PC-9 (cell line): ENCODE data around the gene PTPRO. TPM values are rescaled to one million over a fixed set of nuclear protein-coding genes. Genes with fewer than 3 reads are reported as not detected.

Experiments used
- BruUV-seq: library from RNA; stranded (reverse); fragments of 400-500 nt; replicated peaks from 2 replicates; lab custom pipeline; 2021; lab: Mats Ljungman, UMichigan
- CTCF ChIA-PET: fragments of 300-600 bp; sonication (Branson Sonifier 250); formaldehyde crosslinking; loops from one replicate; lab custom pipeline; 2022; ENCODE audit warnings: antibody characterized with exemption; lab: Charles Lee
- POLR2A ChIA-PET: fragments of 300-600 bp; sonication (Branson Sonifier 250); formaldehyde crosslinking; loops from one replicate; lab custom pipeline; 2022; ENCODE audit warnings: antibody characterized with exemption; ENCODE audit not compliant: unreplicated experiment; lab: Charles Lee
- DNase-seq, 2 experiments: peaks; one replicate each; pipeline versions ENCODE4 v3.0.0 to v3.0.0-alpha.2; 2015 to 2022; ENCODE audit warnings: mixed read lengths in 1 of 2
- H2AFZ ChIP-seq: fragments of 200-600 bp; sonication (generic); 2 replicates; pipeline ENCODE4 v1.8.1; 2017; ENCODE audit warnings: antibody characterized with exemption
- H3F3A ChIP-seq: fragments of 200-600 bp; sonication (generic); 2 replicates; pipeline ENCODE4 v1.8.1; 2017; ENCODE audit warnings: antibody characterized with exemption, mild to moderate bottlenecking, low read depth; ENCODE audit not compliant: insufficient read depth
- H3K27ac ChIP-seq: fragments of 200-600 bp; sonication (generic); 2 replicates; pipeline ENCODE4 v1.6.1; 2016; ENCODE audit warnings: mixed run types
- H3K27me3 ChIP-seq: fragments of 200-600 bp; sonication (generic); 2 replicates; pipeline ENCODE4 v1.6.1; 2016; ENCODE audit warnings: low read depth, mixed run types; ENCODE audit not compliant: insufficient read depth
- H3K36me3 ChIP-seq: fragments of 200-600 bp; sonication (generic); 2 replicates; pipeline ENCODE4 v1.6.1; 2016; ENCODE audit warnings: low read depth, mixed run types
- H3K4me1 ChIP-seq: fragments of 200-600 bp; sonication (generic); replicated peaks from 2 replicates; pipeline ENCODE4 v1.6.1; 2016; ENCODE audit warnings: mixed run types; ENCODE audit not compliant: insufficient read depth
- H3K4me2 ChIP-seq: fragments of 200-600 bp; sonication (generic); 2 replicates; pipeline ENCODE4 v1.6.1; 2017; ENCODE audit warnings: mixed run types
- H3K4me3 ChIP-seq: fragments of 200-600 bp; sonication (generic); 2 replicates; pipeline ENCODE4 v1.6.1; 2016; ENCODE audit warnings: mixed run types
- H3K79me2 ChIP-seq: fragments of 200-600 bp; sonication (generic); 2 replicates; pipeline ENCODE4 v1.6.1; 2017; ENCODE audit warnings: low read depth, mixed run types
- H3K9me2 ChIP-seq: fragments of 200-600 bp; sonication (generic); 2 replicates; pipeline ENCODE4 v1.8.1; 2017; ENCODE audit warnings: mild to moderate bottlenecking; ENCODE audit not compliant: insufficient read depth
- H3K9me3 ChIP-seq: fragments of 200-600 bp; sonication (generic); 2 replicates; pipeline ENCODE4 v1.8.1; 2016; ENCODE audit warnings: low read depth; ENCODE audit not compliant: insufficient read depth
- H4K20me1 ChIP-seq: fragments of 200-600 bp; sonication (generic); 2 replicates; pipeline ENCODE4 v1.8.1; 2017; ENCODE audit not compliant: insufficient read depth
- EZH2 ChIP-seq: fragments of 200-600 bp; sonication (generic); IDR thresholded peaks from 2 replicates; pipeline ENCODE4 v1.8.0; 2017; ENCODE audit warnings: antibody characterized with exemption, low read depth
- intact Hi-C: fragments of 100-400 bp; cut with micrococcal nuclease; formaldehyde crosslinking; loops from one replicate; pipeline ENCODE4 v1.10.0; 2022; ENCODE audit not compliant: unreplicated experiment
- total RNA-seq: library from RNA; stranded (reverse); gene quantifications from 2 replicates; pipeline ENCODE4 v1.2.3, GENCODE V29; 2021
- TF ChIP-seq, protein P1 (sequence below): fragments of 200-600 bp; sonication (generic); conservative IDR thresholded peaks from 2 replicates; pipeline ENCODE4 v1.6.1; 2017; ENCODE audit warnings: mixed run types, antibody characterized with exemption, mild to moderate bottlenecking, moderate library complexity

Gene PTPRO
- total RNA-seq, 1 experiment from 2014 or later: not detected

DNA sequence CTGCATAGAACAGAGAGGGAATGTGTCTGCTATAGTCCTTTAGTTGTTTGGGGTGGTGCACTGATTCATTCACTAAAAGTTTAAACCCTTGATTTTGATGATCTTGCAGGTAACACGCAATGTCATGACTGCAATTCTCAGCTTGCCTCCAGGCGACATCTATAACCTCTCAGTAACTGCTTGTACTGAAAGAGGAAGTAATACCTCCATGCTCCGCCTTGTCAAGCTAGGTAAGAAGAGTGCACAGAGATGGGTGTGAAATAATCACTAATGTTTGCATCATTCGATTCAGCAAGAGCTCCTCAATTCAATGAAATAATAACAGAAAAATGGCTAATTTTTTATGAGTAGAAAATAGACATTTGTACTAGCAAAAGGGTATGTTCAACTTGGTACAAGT, 203.7 kb downstream of the PTPRO start:
- TF ChIP-seq EZH2: no peak
- no peaks in the 10 kb centered on the region for H3K79me2 ChIP-seq
- peak overlapping the region; percentile 31 for H3K4me2 ChIP-seq
- BruUV-seq: no TSS peak
- H3F3A ChIP-seq: no peaks in the 10 kb centered on the region; the same call in 1 of the 2 replicates
- H4K20me1 ChIP-seq: no peaks in the 10 kb centered on the region
- no peak overlapping the region for H3K27ac ChIP-seq
- H3K9me3 ChIP-seq: no peaks in the 10 kb centered on the region
- intact Hi-C loops: loop anchor here (10.0 kb wide), 1 partner anchor 371 kb away; no protein-coding TSS in a partner anchor
- ChIA-PET POLR2A (no interaction called here), CTCF (interaction anchor here (0.5 to 1.1 kb wide), 2 partner anchors 249 to 842 kb away, joined by 3 to 7 read pairs; no protein-coding TSS in a partner anchor)
- H3K4me3 ChIP-seq: no peak overlapping the region
- DNase-seq: no peak
- no peak overlapping the region for H2AFZ ChIP-seq
- no peaks in the 10 kb centered on the region for H3K36me3 ChIP-seq
- no peaks in the 10 kb centered on the region for H3K27me3 ChIP-seq
- H3K9me2 ChIP-seq: no peaks in the 10 kb centered on the region
- H3K4me1 ChIP-seq: 0 out of 2 replicates have a peak, but pooled peaks cover 5% of the 10 kb centered on the region

DNA sequence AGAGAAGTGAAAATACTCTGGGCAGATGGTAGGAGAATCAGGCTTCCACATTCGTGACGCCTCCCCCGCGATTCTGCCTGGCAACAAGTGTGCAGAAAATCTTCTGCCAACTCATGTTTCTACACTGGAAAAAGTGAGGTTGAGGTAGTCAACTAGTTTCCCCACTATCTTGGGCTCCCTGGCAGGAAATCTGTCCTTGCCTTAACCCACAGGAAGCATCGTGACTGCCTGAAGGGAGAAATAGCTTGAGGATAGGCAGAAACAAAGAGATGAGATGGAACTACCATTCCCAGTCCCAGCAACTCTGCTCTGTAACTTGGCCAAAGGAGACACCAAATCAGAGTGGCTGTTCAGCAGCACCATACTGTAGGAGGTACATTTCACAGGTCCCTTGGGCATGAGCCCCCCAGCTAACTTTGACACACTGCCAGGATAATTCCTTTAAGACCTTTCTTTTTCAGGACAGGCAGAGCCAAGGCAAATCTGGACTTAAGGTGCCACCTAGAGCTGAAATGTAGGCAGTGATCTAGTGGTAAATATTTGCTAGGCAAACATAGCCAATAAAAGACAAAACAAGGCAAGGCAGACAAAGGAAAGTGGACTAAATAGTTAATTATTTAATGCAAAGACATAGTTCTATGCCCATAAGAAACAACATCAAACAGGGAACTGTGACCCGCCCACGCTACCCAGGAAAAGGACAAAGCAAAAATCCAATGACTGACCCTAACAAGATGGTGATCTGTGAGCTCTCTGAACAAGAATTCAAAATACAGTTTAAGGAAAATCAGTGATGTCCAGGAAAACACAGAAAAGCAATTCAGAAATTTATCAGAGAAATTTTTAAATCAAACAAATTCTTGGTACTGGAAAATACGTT, 205.1 kb downstream of the PTPRO start:
- no peak for DNase-seq
- ChIA-PET POLR2A (no interaction called here), CTCF (interaction anchor here (0.6 kb wide), 1 partner anchor 297 kb away, joined by 3 read pairs; no protein-coding TSS in a partner anchor)
- intact Hi-C loops: loop anchor here (10.0 kb wide), 1 partner anchor 373 kb away; no protein-coding TSS in a partner anchor
- H3K4me1 ChIP-seq: 0 out of 2 replicates have a peak, but pooled peaks cover 5% of the 10 kb centered on the region
- H3K27ac ChIP-seq: no peak overlapping the region
- no peaks in the 10 kb centered on the region for H3K27me3 ChIP-seq
- no peaks in the 10 kb centered on the region; the same call in 1 of the 2 replicates for H3F3A ChIP-seq
- no peaks in the 10 kb centered on the region for H3K36me3 ChIP-seq
- H3K4me3 ChIP-seq: no peak overlapping the region
- H3K79me2 ChIP-seq: no peaks in the 10 kb centered on the region
- H3K9me3 ChIP-seq: no peaks in the 10 kb centered on the region
- no TSS peak for BruUV-seq
- no peaks in the 10 kb centered on the region for H4K20me1 ChIP-seq
- TF ChIP-seq, protein P1, sequence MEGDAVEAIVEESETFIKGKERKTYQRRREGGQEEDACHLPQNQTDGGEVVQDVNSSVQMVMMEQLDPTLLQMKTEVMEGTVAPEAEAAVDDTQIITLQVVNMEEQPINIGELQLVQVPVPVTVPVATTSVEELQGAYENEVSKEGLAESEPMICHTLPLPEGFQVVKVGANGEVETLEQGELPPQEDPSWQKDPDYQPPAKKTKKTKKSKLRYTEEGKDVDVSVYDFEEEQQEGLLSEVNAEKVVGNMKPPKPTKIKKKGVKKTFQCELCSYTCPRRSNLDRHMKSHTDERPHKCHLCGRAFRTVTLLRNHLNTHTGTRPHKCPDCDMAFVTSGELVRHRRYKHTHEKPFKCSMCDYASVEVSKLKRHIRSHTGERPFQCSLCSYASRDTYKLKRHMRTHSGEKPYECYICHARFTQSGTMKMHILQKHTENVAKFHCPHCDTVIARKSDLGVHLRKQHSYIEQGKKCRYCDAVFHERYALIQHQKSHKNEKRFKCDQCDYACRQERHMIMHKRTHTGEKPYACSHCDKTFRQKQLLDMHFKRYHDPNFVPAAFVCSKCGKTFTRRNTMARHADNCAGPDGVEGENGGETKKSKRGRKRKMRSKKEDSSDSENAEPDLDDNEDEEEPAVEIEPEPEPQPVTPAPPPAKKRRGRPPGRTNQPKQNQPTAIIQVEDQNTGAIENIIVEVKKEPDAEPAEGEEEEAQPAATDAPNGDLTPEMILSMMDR: peak; percentile 39
- TF ChIP-seq EZH2: no peak
- no peak overlapping the region for H3K4me2 ChIP-seq
- H3K9me2 ChIP-seq: no peaks in the 10 kb centered on the region
- 0 out of 2 replicates have a peak overlapping the region, but pooled peaks have one; percentile 46 for H2AFZ ChIP-seq

DNA sequence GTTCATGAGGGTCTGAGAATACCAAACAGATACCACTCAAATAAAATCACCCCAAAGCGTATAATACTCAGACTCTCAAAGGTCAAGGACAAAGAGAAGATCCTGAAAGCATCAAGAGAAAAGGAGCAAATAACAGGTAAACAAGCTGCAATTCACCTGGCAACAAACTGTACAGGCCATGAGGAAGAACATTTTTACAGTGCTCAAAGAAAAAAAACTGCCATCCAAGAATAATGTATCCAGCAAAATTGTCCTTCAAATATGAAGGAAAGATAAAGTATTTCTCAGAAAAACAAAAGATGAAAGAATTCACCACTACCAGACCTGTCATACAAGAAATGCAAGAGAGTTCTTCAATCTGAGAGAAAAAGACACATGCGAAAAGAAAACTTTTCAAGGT, 206.4 kb downstream of the PTPRO start:
- DNase-seq: no peak
- POLR2A ChIA-PET: no interaction called here
- Histone ChIP-seq H3K4me2 (no peak overlapping the region), H3K79me2 (no peaks in the 10 kb centered on the region), H2AFZ (no peak overlapping the region), H3K36me3 (no peaks in the 10 kb centered on the region), H4K20me1 (no peaks in the 10 kb centered on the region), H3K4me1 (0 out of 2 replicates have a peak, but pooled peaks cover 5% of the 10 kb centered on the region), H3K9me2 (no peaks in the 10 kb centered on the region), H3K27ac (no peak overlapping the region), H3K27me3 (no peaks in the 10 kb centered on the region), H3K9me3 (no peaks in the 10 kb centered on the region), H3K4me3 (no peak overlapping the region), H3F3A (no peaks in the 10 kb centered on the region; the same call in 1 of the 2 replicates)
- CTCF ChIA-PET: interaction anchor here (0.7 kb wide), 1 partner anchor 301 kb away, joined by 3 read pairs; no protein-coding TSS in a partner anchor
- intact Hi-C loops: loop anchor here (10.0 kb wide), 1 partner anchor 374 kb away; no protein-coding TSS in a partner anchor
- no peak for TF ChIP-seq EZH2
- TF ChIP-seq, protein P1: no peak
- no TSS peak for BruUV-seq
